A204.1 (cell line): ENCODE measurements around the gene SHANK1.

Experiments used
- FAIRE-seq: peaks from 2 replicates; lab custom pipeline; 2012; peaks lifted over from hg19 to GRCh38; lab: Jason Lieb, UNC

SHANK1 gene

GRCh38 chr19:50658441-50659317 is 60.9 kb downstream of the SHANK1 start:
- FAIRE-seq = no peak

- peak; percentile 99 for FAIRE-seq
These were observed 61.7 kb downstream of the SHANK1 start for GRCh38 chr19:50657712-50658440.

- FAIRE-seq = no peak
These were observed 62.4 kb downstream of the SHANK1 start for GRCh38 chr19:50657222-50657669.

GRCh38 chr19:50654882-50655281 is 64.7 kb downstream of the SHANK1 start:
- FAIRE-seq = no peak

GRCh38 chr19:50652722-50653121 is 66.9 kb downstream of the SHANK1 start:
- FAIRE-seq = no peak

GRCh38 chr19:50651174-50651573 is 68.4 kb downstream of the SHANK1 start:
- no peak for FAIRE-seq

- no peak for FAIRE-seq
These were observed 69.9 kb downstream of the SHANK1 start, which contains the start of gene C19orf81 for GRCh38 chr19:50649433-50650391. C19orf81 (plus strand) TSS chr19:50649445; CDS start chr19:50649445, 0 bp downstream.

- no peak for FAIRE-seq
These were observed 70.9 kb downstream of the SHANK1 start for GRCh38 chr19:50648659-50649058.

GRCh38 chr19:50647879-50648615 is 71.6 kb downstream of the SHANK1 start:
- FAIRE-seq = no peak

- FAIRE-seq = no peak
These were observed 73.4 kb downstream of the SHANK1 start for GRCh38 chr19:50646074-50646807.

- FAIRE-seq = no peak
These were observed 74.5 kb downstream of the SHANK1 start for GRCh38 chr19:50645107-50645506.

GRCh38 chr19:50644315-50644915 is 75.2 kb downstream of the SHANK1 start:
- no peak for FAIRE-seq

- FAIRE-seq = no peak
These were observed 79.2 kb downstream of the SHANK1 start for GRCh38 chr19:50640368-50640767.

GRCh38 chr19:50639121-50640112 is 80.2 kb downstream of the SHANK1 start, which contains the start of gene SYT3:
SYT3 (minus strand) TSS chr19:50639881; CDS start chr19:50637411, 2,470 bp downstream.
- no peak for FAIRE-seq

GRCh38 chr19:50638600-50638999 is 81.0 kb downstream of the SHANK1 start:
- no peak for FAIRE-seq

- FAIRE-seq = no peak
These were observed 83.1 kb downstream of the SHANK1 start for GRCh38 chr19:50636317-50637085.

GRCh38 chr19:50633973-50634372 is 85.6 kb downstream of the SHANK1 start:
- no peak for FAIRE-seq

GRCh38 chr19:50633359-50633758 is 86.2 kb downstream of the SHANK1 start:
- FAIRE-seq = no peak
